Spleen (tissue), 11 donors: ENCODE results near the gene GABRG2. TPM values are rescaled to one million over a fixed set of nuclear protein-coding genes. Genes with fewer than 3 reads are reported as not detected.

Source experiments
- DNase-seq: peaks from one replicate; pipeline ENCODE4 v3.0.0-alpha.2; 2020
- H3K27ac ChIP-seq, 8 donors: fragments of 200-600 bp; sonication (generic) in 7 of 8; 1 replicate in 4 of 8; 2 replicates in 4 of 8; pipeline versions ENCODE4 v1.5.0 to v1.8.0; 2016 to 2021; ENCODE audit warnings: inconsistent platforms in 4 of 8, mild to moderate bottlenecking in 4 of 8, moderate library complexity in 1 of 8
- H3K27me3 ChIP-seq, 7 donors: fragments of 200-600 bp; sonication (generic) in 6 of 7; replicated peaks in 1 of 7; 1 replicate in 4 of 7; 2 replicates in 3 of 7; pipeline versions ENCODE4 v1.5.0 to v1.8.0; 2016 to 2021; ENCODE audit warnings: inconsistent platforms in 3 of 7, mild to moderate bottlenecking in 1 of 7
- H3K36me3 ChIP-seq, 6 donors: fragments of 200-600 bp; sonication (generic) in 5 of 6; 1 replicate in 4 of 6; 2 replicates in 2 of 6; pipeline versions ENCODE4 v1.5.0 to v1.8.0; 2016 to 2021; ENCODE audit warnings: inconsistent platforms in 2 of 6
- H3K4me1 ChIP-seq, 6 donors: fragments of 200-600 bp; sonication (generic) in 5 of 6; 1 replicate in 3 of 6; 2 replicates in 3 of 6; pipeline versions ENCODE4 v1.5.0 to v1.8.0; 2016 to 2021; ENCODE audit warnings: inconsistent platforms in 3 of 6
- H3K4me3 ChIP-seq, 8 donors: fragments of 200-600 bp; sonication (generic) in 7 of 8; 1 replicate in 4 of 8; 2 replicates in 4 of 8; pipeline versions ENCODE4 v1.5.0 to v1.8.0; 2016 to 2021; ENCODE audit warnings: inconsistent platforms in 4 of 8, mild to moderate bottlenecking in 4 of 8, moderate library complexity in 2 of 8
- H3K9me3 ChIP-seq, 8 donors: fragments of 200-600 bp; sonication (generic) in 7 of 8; 1 replicate in 4 of 8; 2 replicates in 4 of 8; pipeline versions ENCODE4 v1.5.0 to v1.8.0; 2016 to 2021; ENCODE audit warnings: inconsistent platforms in 4 of 8
- POLR2A ChIP-seq, 3 donors: fragments of 450-650 bp; IDR thresholded peaks; one replicate each; pipeline ENCODE4 v1.5.1; 2017; ENCODE audit warnings: antibody characterized with exemption in 3 of 3, mild to moderate bottlenecking in 1 of 3
- POLR2AphosphoS5 ChIP-seq, 3 donors: sonication (generic); formaldehyde crosslinking; IDR thresholded peaks; one replicate each; pipeline ENCODE4 v1.5.1; 2017; ENCODE audit warnings: antibody characterized with exemption in 3 of 3
- WGBS, 5 donors: extraction: QIAGEN DNeasy Blood & Tissue Kit in 3 of 5; methylation state at CpG; one replicate each; pipeline versions ENCODE4 v1.1.5 to v1.1.7; 2013 to 2018; 5-methylcytosine and 5-hydroxymethylcytosine counted together
- intact Hi-C: fragments of 100-400 bp; cut with DNase I; formaldehyde crosslinking; loops from one replicate; pipeline ENCODE4 v1.15.0; 2023; ENCODE audit warnings: low total_unique reads
- polyA plus RNA-seq, 3 donors: library from polyadenylated mRNA; stranded (reverse); fragments of 200-250 nt; gene quantifications; one replicate each; pipeline ENCODE4 v1.2.1, GENCODE V29; 2013
- total RNA-seq, 7 donors: library from RNA; depleted of rRNA in 3 of 7; stranded (reverse); fragments of >200 nt in 3 of 7; fragmentation: NEBNext Ultra II Directional in 4 of 7; extraction: Animal tissue kit (Norgen Biotek cat#: 25700) in 4 of 7; gene quantifications; one replicate each; pipeline versions ENCODE4 v1.1.0 to v1.2.1, GENCODE V29; 2016 to 2021
- TF ChIP-seq, protein P1 (sequence below), 11 experiments: fragments of 200-600 bp in 7 of 11; fragments of 450-650 bp in 4 of 11; sonication (generic) in 4 of 11; IDR thresholded peaks in 8 of 11; conservative IDR thresholded peaks in 3 of 11; 1 replicate in 7 of 11; 2 replicates in 4 of 11; pipeline versions ENCODE4 v1.4.0 to v1.8.0; 2016 to 2021; ENCODE audit warnings: antibody characterized with exemption in 11 of 11, inconsistent platforms in 4 of 11, mild to moderate bottlenecking in 1 of 11
- donor health status: healthy with polysubstance abuse.
- donor health status: DM: no; HTN: no; CAD: no; lungs with moderate emphysema.
- donor health status: DM: no; HTN: no; CAD: no.
- donor health status: Bipolar disorder and iron deficiency.
- donor health status: healthy.
- donor health status: DM: no; HTN: no; CAD: no.
- donor health status: DM: yes; HTN: yes; CAD: no.

The GABRG2 gene
- total and polyA plus RNA-seq, 10 donors = 1.4 to 1.5 TPM; not detected in 8

DNA sequence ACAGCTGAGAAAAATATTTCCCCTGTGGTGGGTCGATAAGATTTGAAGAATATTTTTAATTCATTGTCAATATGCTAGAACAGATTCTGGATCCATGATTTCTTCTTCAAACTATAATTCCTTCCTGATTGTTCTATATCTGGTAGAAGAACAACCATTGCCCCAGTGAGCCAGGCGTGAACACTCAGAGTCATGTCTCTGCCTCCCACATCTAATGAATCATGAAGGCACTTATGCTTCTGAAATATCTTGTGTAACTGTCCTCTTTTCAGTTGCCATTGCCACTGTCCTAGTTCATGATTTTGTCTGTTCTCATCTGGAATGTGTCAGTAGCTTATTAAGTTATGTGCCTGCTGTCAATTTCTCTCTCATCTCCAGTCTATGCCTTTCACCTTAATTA lies 40.0 kb downstream of the GABRG2 start:
- Histone ChIP-seq H3K27ac (no peak overlapping the region), H3K27me3 (no peaks in the 10 kb centered on the region), H3K9me3 (peaks cover 0 to 3% (median 0%) of the 10 kb centered on the region in 8 donors), H3K36me3 (no peaks in the 10 kb centered on the region), H3K4me3 (no peak overlapping the region), H3K4me1 (no peaks in the 10 kb centered on the region)
- TF ChIP-seq POLR2AphosphoS5 (IDR thresholded peaks at IDR 0.05) (no peak), POLR2A (IDR thresholded peaks at IDR 0.05) (no peak)
- TF ChIP-seq, protein P1, sequence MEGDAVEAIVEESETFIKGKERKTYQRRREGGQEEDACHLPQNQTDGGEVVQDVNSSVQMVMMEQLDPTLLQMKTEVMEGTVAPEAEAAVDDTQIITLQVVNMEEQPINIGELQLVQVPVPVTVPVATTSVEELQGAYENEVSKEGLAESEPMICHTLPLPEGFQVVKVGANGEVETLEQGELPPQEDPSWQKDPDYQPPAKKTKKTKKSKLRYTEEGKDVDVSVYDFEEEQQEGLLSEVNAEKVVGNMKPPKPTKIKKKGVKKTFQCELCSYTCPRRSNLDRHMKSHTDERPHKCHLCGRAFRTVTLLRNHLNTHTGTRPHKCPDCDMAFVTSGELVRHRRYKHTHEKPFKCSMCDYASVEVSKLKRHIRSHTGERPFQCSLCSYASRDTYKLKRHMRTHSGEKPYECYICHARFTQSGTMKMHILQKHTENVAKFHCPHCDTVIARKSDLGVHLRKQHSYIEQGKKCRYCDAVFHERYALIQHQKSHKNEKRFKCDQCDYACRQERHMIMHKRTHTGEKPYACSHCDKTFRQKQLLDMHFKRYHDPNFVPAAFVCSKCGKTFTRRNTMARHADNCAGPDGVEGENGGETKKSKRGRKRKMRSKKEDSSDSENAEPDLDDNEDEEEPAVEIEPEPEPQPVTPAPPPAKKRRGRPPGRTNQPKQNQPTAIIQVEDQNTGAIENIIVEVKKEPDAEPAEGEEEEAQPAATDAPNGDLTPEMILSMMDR (IDR thresholded peaks at IDR 0.05 in 8 of 11, conservative IDR thresholded peaks at IDR 0.05 in 3 of 11) = no peak
- intact Hi-C loops = no loop called here
- WGBS, 5 donors = 72 to 85% (median 79%) methylated on average over 2 of the region's 2 CpGs
- DNase-seq = no peak

DNA sequence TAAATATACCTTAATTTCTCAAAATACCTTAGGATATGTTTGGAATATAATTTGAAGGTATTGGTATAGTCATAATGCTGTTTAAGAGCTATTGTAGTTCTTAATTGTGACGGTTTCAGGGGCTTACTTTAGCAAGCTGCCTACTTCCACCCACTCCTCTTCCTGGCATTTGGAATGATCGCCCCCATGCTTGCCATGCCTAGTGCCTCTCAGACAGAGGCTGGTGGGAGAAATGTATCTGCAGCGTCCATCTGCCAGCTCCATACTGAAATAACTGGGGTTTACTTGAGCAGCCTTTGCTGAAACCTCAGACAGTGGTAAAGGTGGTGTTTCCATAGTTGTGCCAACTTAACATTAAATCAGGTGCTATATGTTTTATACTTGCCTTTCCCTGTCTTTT lies 52.2 kb downstream of the GABRG2 start:
- no peaks in the 10 kb centered on the region for H3K36me3 ChIP-seq
- no peak overlapping the region for H3K4me3 ChIP-seq
- H3K27me3 ChIP-seq = no peaks in the 10 kb centered on the region
- 77 to 94% (median 78%) methylated on average over 3 of the region's 3 CpGs for WGBS, 5 donors
- intact Hi-C loops = no loop called here
- no peak overlapping the region for H3K27ac ChIP-seq
- TF ChIP-seq, protein P1 (IDR thresholded peaks at IDR 0.05 in 8 of 11, conservative IDR thresholded peaks at IDR 0.05 in 3 of 11) = no peak
- no peak for TF ChIP-seq POLR2AphosphoS5 (IDR thresholded peaks at IDR 0.05)
- no peak for TF ChIP-seq POLR2A (IDR thresholded peaks at IDR 0.05)
- H3K4me1 ChIP-seq = no peaks in the 10 kb centered on the region
- H3K9me3 ChIP-seq = peaks cover 0 to 4% (median 0%) of the 10 kb centered on the region in 8 donors
- DNase-seq = no peak

DNA sequence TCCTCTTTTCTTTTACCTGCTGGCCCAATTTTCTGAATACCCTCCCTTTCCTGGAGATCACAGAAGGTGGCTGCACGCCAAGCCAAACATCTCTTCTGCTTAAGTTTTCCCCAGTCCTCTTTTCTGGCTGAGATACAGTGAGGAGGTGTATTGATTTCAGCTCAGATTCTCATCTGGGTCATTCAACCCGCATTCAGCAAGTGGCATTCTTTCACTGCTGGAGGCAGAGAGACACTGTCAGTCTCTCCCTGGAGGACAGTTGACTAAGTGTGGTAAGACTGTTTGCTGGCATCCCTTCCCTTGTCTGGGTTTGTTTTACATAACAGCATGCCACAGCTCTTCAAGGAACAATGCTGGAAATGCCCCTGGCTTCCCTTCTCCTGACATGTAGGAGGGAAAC lies 60.5 kb downstream of the GABRG2 start:
- 30 to 46% (median 42%) methylated on average over 2 of the region's 2 CpGs for WGBS, 5 donors
- H3K27ac ChIP-seq = no peak overlapping the region
- no peaks in the 10 kb centered on the region for H3K4me1 ChIP-seq
- intact Hi-C loops = no loop called here
- H3K27me3 ChIP-seq = no peaks in the 10 kb centered on the region
- no peaks in the 10 kb centered on the region for H3K9me3 ChIP-seq
- no peak overlapping the region for H3K4me3 ChIP-seq
- TF ChIP-seq, protein P1 (IDR thresholded peaks at IDR 0.05 in 8 of 11, conservative IDR thresholded peaks at IDR 0.05 in 3 of 11) = no peak
- TF ChIP-seq POLR2A (IDR thresholded peaks at IDR 0.05) (no peak), POLR2AphosphoS5 (IDR thresholded peaks at IDR 0.05) (no peak)
- DNase-seq = no peak
- H3K36me3 ChIP-seq = no peaks in the 10 kb centered on the region

DNA sequence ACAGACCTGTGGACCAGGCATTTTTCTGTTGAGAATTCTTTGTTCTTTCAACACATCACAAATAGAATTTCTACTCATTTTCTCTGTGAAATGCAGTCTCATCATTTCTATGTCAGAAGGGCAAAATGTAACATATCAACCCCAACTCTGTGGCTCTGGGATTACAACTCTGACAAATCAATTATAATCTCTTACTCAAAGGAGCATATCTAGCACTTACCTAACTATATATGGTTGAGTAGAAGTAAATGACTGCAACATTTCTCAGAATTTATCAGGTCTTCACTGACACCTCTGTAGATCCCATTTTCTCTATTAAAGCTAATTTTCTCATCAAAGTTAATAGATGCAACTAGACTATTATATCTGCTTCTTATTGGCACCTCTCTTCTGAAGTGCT lies 64.8 kb downstream of the GABRG2 start:
- TF ChIP-seq POLR2A (IDR thresholded peaks at IDR 0.05) (no peak), POLR2AphosphoS5 (IDR thresholded peaks at IDR 0.05) (no peak)
- TF ChIP-seq, protein P1 (IDR thresholded peaks at IDR 0.05 in 8 of 11, conservative IDR thresholded peaks at IDR 0.05 in 3 of 11) = no peak
- Histone ChIP-seq H3K27me3 (no peaks in the 10 kb centered on the region), H3K36me3 (no peaks in the 10 kb centered on the region), H3K4me3 (no peak overlapping the region), H3K27ac (no peak overlapping the region), H3K4me1 (no peaks in the 10 kb centered on the region), H3K9me3 (no peaks in the 10 kb centered on the region)
- DNase-seq = no peak
- intact Hi-C loops = no loop called here
